RWPE2 (cell line): ENCODE measurements around the gene RUFY1.

ENCODE experiments used
- ATAC-seq: fragments of 200-7000 bp; cut with Tn5 transposase; 3 replicates; pipeline ENCODE4 v1.9.1; 2021; ENCODE audit warnings: low read depth
- DNase-seq: peaks from one replicate; pipeline ENCODE4 v3.0.0-alpha.2; 2020; ENCODE audit warnings: low spot score
- H3K27ac ChIP-seq: fragments of 450-650 bp; 2 replicates; pipeline ENCODE4 v1.5.1; 2017; ENCODE audit warnings: mild to moderate bottlenecking; ENCODE audit not compliant: poor library complexity, severe bottlenecking
- H3K27me3 ChIP-seq: fragments of 250-450 bp; sonication (Bioruptor Pico); 2 replicates; pipeline ENCODE4 v1.5.1; 2021; ENCODE audit warnings: mild to moderate bottlenecking, moderate library complexity; ENCODE audit not compliant: insufficient read depth, poor library complexity, severe bottlenecking
- H3K36me3 ChIP-seq: fragments of 250-450 bp; sonication (Bioruptor Pico); 2 replicates; pipeline ENCODE4 v1.5.1; 2020; ENCODE audit warnings: low read depth, mild to moderate bottlenecking, moderate library complexity
- H3K4me1 ChIP-seq: fragments of 250-450 bp; sonication (Bioruptor Pico); 2 replicates; pipeline ENCODE4 v1.5.1; 2021; ENCODE audit warnings: mild to moderate bottlenecking, moderate library complexity; ENCODE audit not compliant: insufficient read depth, poor library complexity, severe bottlenecking
- H3K4me3 ChIP-seq: fragments of 250-450 bp; sonication (Bioruptor Pico); 2 replicates; pipeline ENCODE4 v1.5.1; 2021; ENCODE audit warnings: mild to moderate bottlenecking, moderate library complexity; ENCODE audit not compliant: severe bottlenecking
- H3K9me3 ChIP-seq: fragments of 250-450 bp; sonication (Bioruptor Pico); 2 replicates; pipeline ENCODE4 v1.5.1; 2021; ENCODE audit warnings: mild to moderate bottlenecking, moderate library complexity; ENCODE audit not compliant: severe bottlenecking
- TF ChIP-seq, protein P1 (sequence below): fragments of 450-650 bp; IDR thresholded peaks from one replicate; pipeline ENCODE4 v1.5.1; 2017; ENCODE audit warnings: mild to moderate bottlenecking, moderate library complexity; ENCODE audit not compliant: poor library complexity, severe bottlenecking

Gene RUFY1

GRCh38 chr5:179558932-179559283, 8.6 kb downstream of the RUFY1 start:
- TF ChIP-seq, protein P1, sequence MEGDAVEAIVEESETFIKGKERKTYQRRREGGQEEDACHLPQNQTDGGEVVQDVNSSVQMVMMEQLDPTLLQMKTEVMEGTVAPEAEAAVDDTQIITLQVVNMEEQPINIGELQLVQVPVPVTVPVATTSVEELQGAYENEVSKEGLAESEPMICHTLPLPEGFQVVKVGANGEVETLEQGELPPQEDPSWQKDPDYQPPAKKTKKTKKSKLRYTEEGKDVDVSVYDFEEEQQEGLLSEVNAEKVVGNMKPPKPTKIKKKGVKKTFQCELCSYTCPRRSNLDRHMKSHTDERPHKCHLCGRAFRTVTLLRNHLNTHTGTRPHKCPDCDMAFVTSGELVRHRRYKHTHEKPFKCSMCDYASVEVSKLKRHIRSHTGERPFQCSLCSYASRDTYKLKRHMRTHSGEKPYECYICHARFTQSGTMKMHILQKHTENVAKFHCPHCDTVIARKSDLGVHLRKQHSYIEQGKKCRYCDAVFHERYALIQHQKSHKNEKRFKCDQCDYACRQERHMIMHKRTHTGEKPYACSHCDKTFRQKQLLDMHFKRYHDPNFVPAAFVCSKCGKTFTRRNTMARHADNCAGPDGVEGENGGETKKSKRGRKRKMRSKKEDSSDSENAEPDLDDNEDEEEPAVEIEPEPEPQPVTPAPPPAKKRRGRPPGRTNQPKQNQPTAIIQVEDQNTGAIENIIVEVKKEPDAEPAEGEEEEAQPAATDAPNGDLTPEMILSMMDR: no peak
- ATAC-seq: peak; percentile 20
- DNase-seq: no peak
- H3K27ac ChIP-seq: peak overlapping the region; percentile 67
- peaks cover 35% of the 10 kb centered on the region for H3K36me3 ChIP-seq
- peak overlapping the region; percentile 59 for H3K4me3 ChIP-seq
- peaks cover 13% of the 10 kb centered on the region for H3K4me1 ChIP-seq
- no peaks in the 10 kb centered on the region for H3K27me3 ChIP-seq
- H3K9me3 ChIP-seq: no peaks in the 10 kb centered on the region

GRCh38 chr5:179559284-179560252, 9.2 kb downstream of the RUFY1 start:
- TF ChIP-seq, protein P1: no peak
- ATAC-seq: peak; percentile 99

DNA sequence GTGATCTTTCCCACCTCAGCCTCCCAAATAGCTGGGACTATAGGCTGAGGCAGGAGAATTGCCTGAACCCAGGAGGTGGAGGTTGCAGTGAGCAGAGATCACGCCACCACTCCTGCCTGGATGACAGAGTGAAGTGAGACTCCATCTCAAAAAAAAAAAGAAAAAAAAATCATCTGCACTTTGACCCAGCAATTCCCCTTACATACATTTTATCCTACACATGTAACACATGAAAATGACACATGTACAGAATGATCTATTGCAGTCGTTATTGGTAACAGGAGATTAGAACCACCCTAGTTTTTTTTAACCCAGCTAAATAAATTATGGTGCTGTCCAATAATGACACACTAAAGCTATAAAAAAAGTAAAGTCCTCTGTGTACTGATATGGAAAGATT, 14.2 kb downstream of the RUFY1 start:
- Histone ChIP-seq H3K27me3 (no peaks in the 10 kb centered on the region), H3K4me3 (no peak overlapping the region), H3K9me3 (no peaks in the 10 kb centered on the region), H3K36me3 (peaks cover 78% of the 10 kb centered on the region), H3K27ac (no peak overlapping the region), H3K4me1 (peaks cover 2% of the 10 kb centered on the region)
- TF ChIP-seq, protein P1: no peak
- ATAC-seq (no peak), DNase-seq (no peak)

More at GRCh38 chr5:179559284-179560252, 9.2 kb downstream of the RUFY1 start:
- Histone ChIP-seq H3K27ac (peak overlapping the region; percentile 67), H3K4me3 (peak overlapping the region; percentile 59), H3K27me3 (no peaks in the 10 kb centered on the region), H3K4me1 (peaks cover 10% of the 10 kb centered on the region), H3K36me3 (peaks cover 36% of the 10 kb centered on the region), H3K9me3 (no peaks in the 10 kb centered on the region)
- peak; percentile 100 for DNase-seq

GRCh38 chr5:179568721-179569120, 18.4 kb downstream of the RUFY1 start:
- TF ChIP-seq, protein P1: no peak
- H3K27ac ChIP-seq: no peak overlapping the region
- DNase-seq: no peak
- no peak for ATAC-seq
- H3K4me1 ChIP-seq: no peaks in the 10 kb centered on the region
- H3K27me3 ChIP-seq: no peaks in the 10 kb centered on the region
- peaks cover 91% of the 10 kb centered on the region for H3K36me3 ChIP-seq
- no peak overlapping the region for H3K4me3 ChIP-seq
- H3K9me3 ChIP-seq: no peaks in the 10 kb centered on the region

- Histone ChIP-seq H3K27ac (no peak overlapping the region), H3K36me3 (peaks cover 92% of the 10 kb centered on the region), H3K4me3 (no peak overlapping the region), H3K9me3 (no peaks in the 10 kb centered on the region), H3K4me1 (no peaks in the 10 kb centered on the region), H3K27me3 (no peaks in the 10 kb centered on the region)
- ATAC-seq (no peak), DNase-seq (no peak)
- TF ChIP-seq, protein P1: no peak
Observed at GRCh38 chr5:179572386-179572785, 22.0 kb downstream of the RUFY1 start.
